Measurements from ENCODE around the gene CTRL. TPM values are rescaled to one million over a fixed set of nuclear protein-coding genes. Genes with fewer than 3 reads are reported as not detected.

CTRL gene
- total RNA-seq, 1 experiment from 2014 or later, result 1.3 TPM

DNA sequence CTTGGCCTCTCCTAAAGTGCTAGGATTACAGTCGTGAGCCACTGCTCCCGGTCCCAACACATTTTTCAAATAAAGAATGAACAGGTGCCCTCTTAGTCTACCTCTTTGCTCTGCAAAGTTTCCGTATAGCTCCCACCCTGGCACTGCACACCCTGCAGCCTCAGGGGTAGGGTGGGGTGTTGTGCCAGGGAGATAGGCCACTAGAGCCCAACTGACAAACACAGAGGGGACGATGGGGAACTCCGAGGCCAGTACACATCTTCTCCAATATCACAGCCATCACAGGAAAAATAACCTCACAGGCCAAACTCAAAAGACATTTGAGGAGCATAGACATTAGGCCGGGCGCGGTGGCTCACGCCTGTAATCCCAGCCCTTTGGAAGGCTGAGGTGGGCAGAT, 39.4 kb upstream of the CTRL start:
- H4K20me1 ChIP-seq (ENCODE audit: insufficient read depth), result no peaks in the 10 kb centered on the region
- H3K4me1 ChIP-seq (replicated peaks; ENCODE audit: insufficient read depth), result peaks cover 12% of the 10 kb centered on the region; the same call in 1 of the 2 replicates
- no peak overlapping the region for H2AFZ ChIP-seq
- H3F3A ChIP-seq (ENCODE audit: insufficient read depth, low read depth), result 0 out of 2 replicates have a peak, but pooled peaks cover 4% of the 10 kb centered on the region
- H3K9me2 ChIP-seq (ENCODE audit: insufficient read depth), result no peaks in the 10 kb centered on the region
- H3K9me3 ChIP-seq (ENCODE audit: insufficient read depth, low read depth), result no peaks in the 10 kb centered on the region
- TF ChIP-seq, protein P1, sequence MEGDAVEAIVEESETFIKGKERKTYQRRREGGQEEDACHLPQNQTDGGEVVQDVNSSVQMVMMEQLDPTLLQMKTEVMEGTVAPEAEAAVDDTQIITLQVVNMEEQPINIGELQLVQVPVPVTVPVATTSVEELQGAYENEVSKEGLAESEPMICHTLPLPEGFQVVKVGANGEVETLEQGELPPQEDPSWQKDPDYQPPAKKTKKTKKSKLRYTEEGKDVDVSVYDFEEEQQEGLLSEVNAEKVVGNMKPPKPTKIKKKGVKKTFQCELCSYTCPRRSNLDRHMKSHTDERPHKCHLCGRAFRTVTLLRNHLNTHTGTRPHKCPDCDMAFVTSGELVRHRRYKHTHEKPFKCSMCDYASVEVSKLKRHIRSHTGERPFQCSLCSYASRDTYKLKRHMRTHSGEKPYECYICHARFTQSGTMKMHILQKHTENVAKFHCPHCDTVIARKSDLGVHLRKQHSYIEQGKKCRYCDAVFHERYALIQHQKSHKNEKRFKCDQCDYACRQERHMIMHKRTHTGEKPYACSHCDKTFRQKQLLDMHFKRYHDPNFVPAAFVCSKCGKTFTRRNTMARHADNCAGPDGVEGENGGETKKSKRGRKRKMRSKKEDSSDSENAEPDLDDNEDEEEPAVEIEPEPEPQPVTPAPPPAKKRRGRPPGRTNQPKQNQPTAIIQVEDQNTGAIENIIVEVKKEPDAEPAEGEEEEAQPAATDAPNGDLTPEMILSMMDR (conservative IDR thresholded peaks at IDR 0.05), result no peak
- no peak for TF ChIP-seq EZH2 (IDR thresholded peaks at IDR 0.05; ENCODE audit: low read depth)
- no peak overlapping the region for H3K4me3 ChIP-seq
- POLR2A ChIA-PET (ENCODE audit: unreplicated experiment), result no interaction called here
- DNase-seq, result no peak
- no peaks in the 10 kb centered on the region for H3K36me3 ChIP-seq (ENCODE audit: low read depth)
- intact Hi-C loops (cut with micrococcal nuclease; ENCODE audit: unreplicated experiment), result no loop called here
- H3K79me2 ChIP-seq (ENCODE audit: low read depth), result 0 out of 2 replicates have a peak, but pooled peaks cover 10% of the 10 kb centered on the region
- BruUV-seq (replicated peaks), result no TSS peak
- H3K4me2 ChIP-seq, result no peak overlapping the region
- no peak overlapping the region for H3K27ac ChIP-seq
- no peaks in the 10 kb centered on the region for H3K27me3 ChIP-seq (ENCODE audit: insufficient read depth, low read depth)
- CTCF ChIA-PET, result interaction anchor here (0.7 kb wide), 1 partner anchor 293 kb away, joined by 4 read pairs; the partner anchor contains the start of gene SLC7A6

DNA sequence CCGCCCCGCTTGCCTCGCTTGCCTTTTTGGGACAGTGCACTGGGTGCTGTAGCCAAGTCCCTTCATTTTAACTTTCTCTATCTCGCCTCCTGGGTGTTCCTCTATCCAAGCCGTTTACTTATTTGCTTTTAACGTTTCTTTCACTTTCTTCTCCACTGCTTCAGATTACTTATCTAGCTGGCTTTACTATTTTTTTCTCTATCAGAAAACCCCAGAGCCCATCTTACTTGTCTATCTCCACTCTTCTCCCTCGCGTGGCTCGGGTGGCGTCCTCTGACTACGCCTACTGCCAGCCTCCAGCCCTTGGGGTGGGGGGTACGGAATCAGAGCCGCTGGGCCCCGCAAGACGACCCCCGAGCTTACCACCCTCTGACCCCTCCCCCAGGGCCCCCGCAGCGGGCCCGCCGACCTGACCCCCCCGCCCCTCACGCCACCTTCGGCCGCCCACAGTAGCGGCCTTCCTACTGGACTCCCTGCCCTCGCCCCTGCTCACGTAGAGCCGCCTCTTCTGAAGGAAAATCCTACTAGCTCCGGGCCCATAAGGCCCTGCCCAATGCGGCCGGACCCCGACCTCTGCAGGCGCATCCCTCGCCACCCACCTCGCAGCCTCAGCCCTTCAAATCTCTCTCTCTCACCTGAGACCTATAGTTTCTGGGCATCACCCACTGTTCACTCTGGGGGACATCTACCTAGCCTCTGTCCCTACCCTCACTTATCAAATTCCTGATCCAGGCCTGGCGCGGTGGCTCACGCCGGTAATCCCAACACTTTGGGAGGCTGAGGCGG, 37.8 kb upstream of the CTRL start:
- Histone ChIP-seq H3K79me2 (ENCODE audit: low read depth) (0 out of 2 replicates have a peak, but pooled peaks cover 10% of the 10 kb centered on the region), H3K36me3 (ENCODE audit: low read depth) (no peaks in the 10 kb centered on the region), H3K9me3 (ENCODE audit: insufficient read depth, low read depth) (no peaks in the 10 kb centered on the region), H3F3A (ENCODE audit: insufficient read depth, low read depth) (0 out of 2 replicates have a peak, but pooled peaks cover under 1% of the 10 kb centered on the region), H3K27ac (no peak overlapping the region), H3K4me2 (peak overlapping the region; percentile 100), H3K9me2 (ENCODE audit: insufficient read depth) (no peaks in the 10 kb centered on the region), H3K27me3 (ENCODE audit: insufficient read depth, low read depth) (no peaks in the 10 kb centered on the region), H2AFZ (peak overlapping the region; percentile 89), H3K4me1 (replicated peaks; ENCODE audit: insufficient read depth) (peaks cover 12% of the 10 kb centered on the region; the same call in 1 of the 2 replicates), H3K4me3 (peak overlapping the region; percentile 90; the same call in 1 of the 2 replicates), H4K20me1 (ENCODE audit: insufficient read depth) (no peaks in the 10 kb centered on the region)
- no TSS peak for BruUV-seq (replicated peaks)
- ChIA-PET POLR2A (ENCODE audit: unreplicated experiment) (interaction anchor here (0.6 to 0.7 kb wide), 4 partner anchors 8 to 268 kb away, joined by 3 to 34 read pairs (median 6); no protein-coding TSS in a partner anchor), CTCF (interaction anchor here (0.7 kb wide), 1 partner anchor 455 kb away, joined by 5 read pairs; no protein-coding TSS in a partner anchor)
- TF ChIP-seq, protein P1 (conservative IDR thresholded peaks at IDR 0.05), result no peak
- TF ChIP-seq EZH2 (IDR thresholded peaks at IDR 0.05; ENCODE audit: low read depth), result no peak
- DNase-seq, result no peak
- intact Hi-C loops (cut with micrococcal nuclease; ENCODE audit: unreplicated experiment), result no loop called here

DNA sequence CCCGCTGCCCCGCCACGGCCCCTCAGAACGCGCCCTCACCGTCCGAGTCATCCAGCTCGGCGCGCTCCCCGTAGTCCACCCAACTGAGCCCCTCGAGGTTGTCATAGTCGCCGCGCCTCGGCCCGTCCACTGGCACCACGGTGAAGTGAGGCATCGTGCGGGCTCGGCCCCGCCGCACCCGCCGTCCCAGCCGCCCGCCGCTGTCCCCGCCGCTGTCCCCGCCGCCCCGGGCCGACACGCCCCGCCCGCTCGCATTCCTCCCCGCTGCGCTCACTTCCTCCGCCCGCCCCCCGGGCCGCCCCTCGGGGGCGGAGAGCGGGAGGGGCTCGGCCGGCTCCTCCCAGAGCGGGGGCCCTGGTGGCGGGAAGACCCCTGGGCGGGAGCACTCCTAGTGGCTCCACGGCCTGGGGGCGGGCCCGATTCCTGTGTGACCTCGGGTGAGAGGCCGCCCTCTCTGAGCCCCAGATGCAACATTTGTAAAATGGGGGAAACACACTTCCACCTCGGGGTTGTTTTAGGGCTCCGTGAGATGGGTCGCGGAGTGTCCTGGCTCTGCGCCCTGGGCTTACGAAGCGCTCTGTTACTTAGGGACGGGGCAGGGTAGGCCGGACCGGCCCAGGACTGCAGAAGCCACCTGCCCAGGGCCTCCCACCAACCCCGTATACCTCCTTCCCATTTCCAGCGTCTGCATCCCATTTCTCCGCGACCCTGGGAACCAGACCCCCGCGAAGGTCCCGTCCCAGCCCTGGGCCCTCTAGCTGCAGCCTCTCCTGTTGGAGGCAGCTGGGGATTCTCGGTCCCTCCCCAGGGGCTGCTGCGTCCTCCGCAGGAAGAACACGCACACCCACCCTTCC, 37.0 kb upstream of the CTRL start, which contains the start of gene SLC12A4:
Gene SLC12A4 (minus strand): TSS at position 238 of the 854 bp plus-strand sequence. CDS start 84 bp downstream, at position 154.
- Histone ChIP-seq H4K20me1 (ENCODE audit: insufficient read depth) (no peaks in the 10 kb centered on the region), H3K4me3 (peak within 1 kb of the TSS; percentile 90), H3F3A (ENCODE audit: insufficient read depth, low read depth) (no peaks in the 10 kb centered on the region), H3K4me2 (peak within 1 kb of the TSS; percentile 100), H3K79me2 (ENCODE audit: low read depth) (0 out of 2 replicates have a peak, but pooled peaks cover 10% of the 10 kb centered on the region), H3K4me1 (replicated peaks; ENCODE audit: insufficient read depth) (peaks cover 10% of the 10 kb centered on the region; the same call in 1 of the 2 replicates), H3K27ac (no peak within 1 kb of the TSS), H3K27me3 (ENCODE audit: insufficient read depth, low read depth) (no peaks in the 10 kb centered on the region), H3K9me3 (ENCODE audit: insufficient read depth, low read depth) (no peaks in the 10 kb centered on the region), H3K36me3 (ENCODE audit: low read depth) (no peaks in the 10 kb centered on the region), H2AFZ (peak within 1 kb of the TSS; percentile 89), H3K9me2 (ENCODE audit: insufficient read depth) (no peaks in the 10 kb centered on the region)
- BruUV-seq (replicated peaks), result no TSS peak
- ChIA-PET CTCF (interaction anchor here (0.7 kb wide), 1 partner anchor 454 kb away, joined by 5 read pairs; no protein-coding TSS in a partner anchor), POLR2A (ENCODE audit: unreplicated experiment) (interaction anchor here (0.6 to 0.7 kb wide), 4 partner anchors 9 to 269 kb away, joined by 3 to 34 read pairs (median 4); no protein-coding TSS in a partner anchor)
- no peak for TF ChIP-seq EZH2 (IDR thresholded peaks at IDR 0.05; ENCODE audit: low read depth)
- intact Hi-C loops (cut with micrococcal nuclease; ENCODE audit: unreplicated experiment), result no loop called here
- peak; percentile 50 to 87 for DNase-seq
